Measurements from ENCODE around the gene GAB4. TPM values are rescaled to one million over a fixed set of nuclear protein-coding genes. Genes with fewer than 3 reads are reported as not detected.

Gene GAB4
- total and polyA plus RNA-seq, 2 of the 4 experiments (the other 2 are of a cell fraction) = not detected

DNA sequence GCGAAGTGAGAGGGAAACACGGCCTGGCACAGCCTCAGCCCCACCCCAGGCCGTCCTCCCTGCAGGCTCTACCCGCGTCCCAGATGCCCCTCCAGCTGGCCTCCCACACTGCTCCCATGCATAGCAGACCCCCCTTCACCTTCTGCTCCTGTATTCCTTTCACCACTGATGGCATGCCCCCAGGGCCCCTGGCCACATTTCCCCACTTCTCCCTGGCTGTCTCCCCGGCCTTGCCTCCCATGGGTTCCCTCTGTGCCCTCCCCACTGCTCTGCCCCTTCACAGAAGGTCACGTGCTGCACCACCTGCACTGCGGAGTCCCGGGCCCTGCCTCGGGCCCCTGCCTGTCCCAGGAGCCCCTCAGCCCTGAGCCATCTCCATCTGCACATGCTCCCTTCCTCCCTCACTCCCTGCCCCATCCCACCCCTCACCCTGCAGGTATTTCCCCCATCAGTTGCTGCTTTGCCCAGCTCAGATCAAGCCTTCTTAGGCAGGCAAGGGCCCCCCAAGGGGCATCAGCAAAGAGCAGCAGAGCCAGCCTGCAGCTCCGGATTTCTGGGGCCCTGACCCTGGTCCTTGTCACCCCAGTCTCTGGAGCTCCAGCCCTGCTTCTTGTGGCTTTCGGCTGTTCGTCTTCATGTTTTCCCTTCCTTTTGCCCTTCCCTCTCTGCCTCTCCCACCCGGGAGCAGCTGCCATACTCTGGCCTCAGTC lies 46.4 kb downstream of the GAB4 start:
- ChIA-PET POLR2A (ENCODE audit: unreplicated experiment) (no interaction called here), CTCF (no interaction called here)
- Histone ChIP-seq H2AFZ (replicated peaks; ENCODE audit: low read length, poor library complexity) (no peak overlapping the region), H2BK15ac (ENCODE audit: low read depth, low read length) (no peak overlapping the region), H4K8ac (ENCODE audit: low read depth in 2 of 2, low read length in 2 of 2) (no peak overlapping the region), H3K4me2 (ENCODE audit: low read depth, low read length) (no peak overlapping the region), H4K5ac (ENCODE audit: low read depth, low read length) (no peak overlapping the region), H3K9me1 (ENCODE audit: insufficient read depth, low read length) (no peaks in the 10 kb centered on the region), H2AK9ac (replicated peaks; ENCODE audit: low read depth, low read length, poor library complexity) (no peak overlapping the region), H2BK20ac (ENCODE audit: low read depth, low read length) (no peak overlapping the region), H2BK120ac (ENCODE audit: low read depth, low read length) (no peak overlapping the region), H3K27ac (ENCODE audit: insufficient read depth, low read length) (no peak overlapping the region), H3K9me3 (ENCODE audit: control insufficient read depth, insufficient read depth, low read length) (peaks cover 43% of the 10 kb centered on the region), H2BK5ac (ENCODE audit: low read depth, low read length, poor library complexity, severe bottlenecking) (no peak overlapping the region), H3K4me3 (ENCODE audit: insufficient read depth, low read depth, low read length) (no peak overlapping the region), H3K4me1 (ENCODE audit: control insufficient read depth, insufficient read depth, low read length) (no peaks in the 10 kb centered on the region), H3K36me3 (ENCODE audit: control insufficient read depth, insufficient read depth, low read length) (no peaks in the 10 kb centered on the region), H3K18ac (ENCODE audit: low read depth, low read length) (no peak overlapping the region), H3K4ac (ENCODE audit: low read depth, low read length) (no peak overlapping the region), H3K79me1 (ENCODE audit: low read depth in 1 of 2, low read length in 2 of 2) (no peaks in the 10 kb centered on the region), H2AK5ac (ENCODE audit: low read depth, low read length) (no peak overlapping the region), H3K14ac (replicated peaks; ENCODE audit: low read depth, low read length) (no peak overlapping the region), H3K23ac (ENCODE audit: low read depth, low read length) (no peak overlapping the region), H4K91ac (ENCODE audit: insufficient read depth, low read depth, low read length) (no peak overlapping the region), H3K27me3 (ENCODE audit: control insufficient read depth, insufficient read depth, low read length) (no peaks in the 10 kb centered on the region), H3K56ac (ENCODE audit: extremely low read depth, insufficient read depth, low read length) (no peak overlapping the region), H4K20me1 (ENCODE audit: insufficient read depth, low read length) (no peaks in the 10 kb centered on the region), H3K9ac (ENCODE audit: low read depth, low read length) (no peak overlapping the region)
- TF ChIP-seq MAZ (IDR thresholded peaks at IDR 0.05; ENCODE audit: borderline replicate concordance, low read depth, low read length) = no peak
- no peak for TF ChIP-seq MXI1 (IDR thresholded peaks at IDR 0.05; ENCODE audit: borderline replicate concordance, low read depth, low read length)
- TF ChIP-seq, protein P1, sequence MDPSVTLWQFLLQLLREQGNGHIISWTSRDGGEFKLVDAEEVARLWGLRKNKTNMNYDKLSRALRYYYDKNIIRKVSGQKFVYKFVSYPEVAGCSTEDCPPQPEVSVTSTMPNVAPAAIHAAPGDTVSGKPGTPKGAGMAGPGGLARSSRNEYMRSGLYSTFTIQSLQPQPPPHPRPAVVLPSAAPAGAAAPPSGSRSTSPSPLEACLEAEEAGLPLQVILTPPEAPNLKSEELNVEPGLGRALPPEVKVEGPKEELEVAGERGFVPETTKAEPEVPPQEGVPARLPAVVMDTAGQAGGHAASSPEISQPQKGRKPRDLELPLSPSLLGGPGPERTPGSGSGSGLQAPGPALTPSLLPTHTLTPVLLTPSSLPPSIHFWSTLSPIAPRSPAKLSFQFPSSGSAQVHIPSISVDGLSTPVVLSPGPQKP (IDR thresholded peaks at IDR 0.05; ENCODE audit: borderline replicate concordance, low read depth, low read length) = no peak
- TF ChIP-seq CHD1 (IDR thresholded peaks at IDR 0.05; ENCODE audit: low read depth, low read length) = no peak
- no peak for TF ChIP-seq RFX5 (IDR thresholded peaks at IDR 0.05; ENCODE audit: low read depth, low read length)
- TF ChIP-seq RAD21 (IDR thresholded peaks at IDR 0.05; ENCODE audit: low read length) = no peak
- TF ChIP-seq, protein P2, sequence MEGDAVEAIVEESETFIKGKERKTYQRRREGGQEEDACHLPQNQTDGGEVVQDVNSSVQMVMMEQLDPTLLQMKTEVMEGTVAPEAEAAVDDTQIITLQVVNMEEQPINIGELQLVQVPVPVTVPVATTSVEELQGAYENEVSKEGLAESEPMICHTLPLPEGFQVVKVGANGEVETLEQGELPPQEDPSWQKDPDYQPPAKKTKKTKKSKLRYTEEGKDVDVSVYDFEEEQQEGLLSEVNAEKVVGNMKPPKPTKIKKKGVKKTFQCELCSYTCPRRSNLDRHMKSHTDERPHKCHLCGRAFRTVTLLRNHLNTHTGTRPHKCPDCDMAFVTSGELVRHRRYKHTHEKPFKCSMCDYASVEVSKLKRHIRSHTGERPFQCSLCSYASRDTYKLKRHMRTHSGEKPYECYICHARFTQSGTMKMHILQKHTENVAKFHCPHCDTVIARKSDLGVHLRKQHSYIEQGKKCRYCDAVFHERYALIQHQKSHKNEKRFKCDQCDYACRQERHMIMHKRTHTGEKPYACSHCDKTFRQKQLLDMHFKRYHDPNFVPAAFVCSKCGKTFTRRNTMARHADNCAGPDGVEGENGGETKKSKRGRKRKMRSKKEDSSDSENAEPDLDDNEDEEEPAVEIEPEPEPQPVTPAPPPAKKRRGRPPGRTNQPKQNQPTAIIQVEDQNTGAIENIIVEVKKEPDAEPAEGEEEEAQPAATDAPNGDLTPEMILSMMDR (conservative IDR thresholded peaks at IDR 0.05; ENCODE audit: low read depth, low read length) = no peak
- no peak for TF ChIP-seq FOS (IDR thresholded peaks at IDR 0.05; ENCODE audit: low read depth, low read length)
- TF ChIP-seq NFE2L2 (IDR thresholded peaks at IDR 0.05; ENCODE audit: low read depth, low read length) = no peak
- TF ChIP-seq, protein P3, sequence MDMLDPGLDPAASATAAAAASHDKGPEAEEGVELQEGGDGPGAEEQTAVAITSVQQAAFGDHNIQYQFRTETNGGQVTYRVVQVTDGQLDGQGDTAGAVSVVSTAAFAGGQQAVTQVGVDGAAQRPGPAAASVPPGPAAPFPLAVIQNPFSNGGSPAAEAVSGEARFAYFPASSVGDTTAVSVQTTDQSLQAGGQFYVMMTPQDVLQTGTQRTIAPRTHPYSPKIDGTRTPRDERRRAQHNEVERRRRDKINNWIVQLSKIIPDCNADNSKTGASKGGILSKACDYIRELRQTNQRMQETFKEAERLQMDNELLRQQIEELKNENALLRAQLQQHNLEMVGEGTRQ (IDR thresholded peaks at IDR 0.05; ENCODE audit: low read depth, low read length) = no peak
- TF ChIP-seq CEBPB (IDR thresholded peaks at IDR 0.05; ENCODE audit: low read depth, low read length) = no peak
- TF ChIP-seq SMC3 (IDR thresholded peaks at IDR 0.05; ENCODE audit: low read depth, low read length) = no peak
- TF ChIP-seq RCOR1 (IDR thresholded peaks at IDR 0.05; ENCODE audit: insufficient replicate concordance, low read length) = no peak
- no peak for TF ChIP-seq MAFK (IDR thresholded peaks at IDR 0.05; ENCODE audit: low read depth, low read length)
- no peak for TF ChIP-seq POLR2A (IDR thresholded peaks at IDR 0.05; ENCODE audit: low read depth, low read length)
- TF ChIP-seq BHLHE40 (IDR thresholded peaks at IDR 0.05; ENCODE audit: low read depth, low read length) = no peak
- no TSS peak for BruUV-seq (replicated peaks)
- 39% methylated on average over 8 of the region's 14 CpGs; no CpG with 5 or more reads in 1 of the 2 experiments for WGBS, 2 experiments (ENCODE audit: extremely low coverage in 2 of 2, insufficient read length in 1 of 2)
- dilution Hi-C loops (cut with HindIII; ENCODE audit: low sequenced_read_pairs, unreplicated experiment) = no loop called here
- DNase-seq = no peak
- intact Hi-C loops (cut with micrococcal nuclease) = no loop called here
- in situ Hi-C loops (cut with MboI; ENCODE audit: low sequenced_read_pairs) = no loop called here
- no peak for ATAC-seq (ENCODE audit: low read depth)

Data from IMR-90 (cell line).